ENCODE results near the gene TAS2R60. TPM values are rescaled to one million over a fixed set of nuclear protein-coding genes. Genes with fewer than 3 reads are reported as not detected.

The TAS2R60 gene
- total RNA-seq, 4 donors from 2014 or later, result not detected

GRCh38 chr7:143426479-143427142 is 16.6 kb upstream of the TAS2R60 start:
- 74 to 83% methylated on average over 2 of the region's 2 CpGs for WGBS, 2 donors
- TF ChIP-seq CTCF (IDR thresholded peaks at IDR 0.05), result no peak
- TF ChIP-seq POLR2A (IDR thresholded peaks at IDR 0.05), result no peak
- no peak for DNase-seq (ENCODE audit: low spot score in 2 of 2)
- H3K4me3 ChIP-seq (ENCODE audit: low read depth, poor library complexity, severe bottlenecking), result no peak overlapping the region
- intact Hi-C loops (cut with DNase I; ENCODE audit: low total_unique reads), result no loop called here

GRCh38 chr7:143429770-143430698 is 13.2 kb upstream of the TAS2R60 start:
- TF ChIP-seq CTCF (IDR thresholded peaks at IDR 0.05) (no peak), POLR2A (IDR thresholded peaks at IDR 0.05) (no peak)
- DNase-seq (ENCODE audit: low spot score in 2 of 2), result no peak
- no peak overlapping the region for H3K4me3 ChIP-seq (ENCODE audit: low read depth, poor library complexity, severe bottlenecking)
- intact Hi-C loops (cut with DNase I; ENCODE audit: low total_unique reads), result no loop called here
- WGBS, 2 donors, result 47% methylated on average over 10 of the region's 10 CpGs

GRCh38 chr7:143431109-143431508 is 12.1 kb upstream of the TAS2R60 start:
- intact Hi-C loops (cut with DNase I; ENCODE audit: low total_unique reads), result no loop called here
- TF ChIP-seq CTCF (IDR thresholded peaks at IDR 0.05) (no peak), POLR2A (IDR thresholded peaks at IDR 0.05) (no peak)

GRCh38 chr7:143433759-143434158 is 9.5 kb upstream of the TAS2R60 start:
- H3K4me3 ChIP-seq (ENCODE audit: low read depth, poor library complexity, severe bottlenecking), result no peak overlapping the region
- TF ChIP-seq POLR2A (IDR thresholded peaks at IDR 0.05) (no peak), CTCF (IDR thresholded peaks at IDR 0.05) (no peak)
- intact Hi-C loops (cut with DNase I; ENCODE audit: low total_unique reads), result no loop called here
- DNase-seq (ENCODE audit: low spot score in 2 of 2), result no peak
- 89 to 90% methylated on average over 4 of the region's 4 CpGs for WGBS, 2 donors

More at GRCh38 chr7:143431109-143431508, 12.1 kb upstream of the TAS2R60 start:
- WGBS, 2 donors, result 65 to 73% methylated on average over 2 of the region's 2 CpGs
- DNase-seq (ENCODE audit: low spot score in 2 of 2), result no peak
- no peak overlapping the region for H3K4me3 ChIP-seq (ENCODE audit: low read depth, poor library complexity, severe bottlenecking)

- no peak overlapping the region for H3K4me3 ChIP-seq (ENCODE audit: low read depth, poor library complexity, severe bottlenecking)
- intact Hi-C loops (cut with DNase I; ENCODE audit: low total_unique reads), result no loop called here
- 30 to 40% methylated on average over 9 of the region's 9 CpGs for WGBS, 2 donors
- DNase-seq (ENCODE audit: low spot score in 2 of 2), result peak; percentile 92 to 96
- TF ChIP-seq POLR2A (IDR thresholded peaks at IDR 0.05), result no peak
- TF ChIP-seq CTCF (IDR thresholded peaks at IDR 0.05), result no peak
These were observed 8.6 kb upstream of the TAS2R60 start for GRCh38 chr7:143434660-143435059.

Measured in lower leg skin (tissue), 4 donors.